ENCODE results near the gene SLC49A3. TPM values are rescaled to one million over a fixed set of nuclear protein-coding genes. Genes with fewer than 3 reads are reported as not detected.
A peak's percentile ranks its signal among the peaks of the same experiment; 100 is the strongest.

Gene SLC49A3
- total and polyA plus RNA-seq, 2 of the 8 experiments (the other 6 are each of a cell fraction or from before 2014, with no cell fraction given), result 5.0 to 8.8 TPM

DNA sequence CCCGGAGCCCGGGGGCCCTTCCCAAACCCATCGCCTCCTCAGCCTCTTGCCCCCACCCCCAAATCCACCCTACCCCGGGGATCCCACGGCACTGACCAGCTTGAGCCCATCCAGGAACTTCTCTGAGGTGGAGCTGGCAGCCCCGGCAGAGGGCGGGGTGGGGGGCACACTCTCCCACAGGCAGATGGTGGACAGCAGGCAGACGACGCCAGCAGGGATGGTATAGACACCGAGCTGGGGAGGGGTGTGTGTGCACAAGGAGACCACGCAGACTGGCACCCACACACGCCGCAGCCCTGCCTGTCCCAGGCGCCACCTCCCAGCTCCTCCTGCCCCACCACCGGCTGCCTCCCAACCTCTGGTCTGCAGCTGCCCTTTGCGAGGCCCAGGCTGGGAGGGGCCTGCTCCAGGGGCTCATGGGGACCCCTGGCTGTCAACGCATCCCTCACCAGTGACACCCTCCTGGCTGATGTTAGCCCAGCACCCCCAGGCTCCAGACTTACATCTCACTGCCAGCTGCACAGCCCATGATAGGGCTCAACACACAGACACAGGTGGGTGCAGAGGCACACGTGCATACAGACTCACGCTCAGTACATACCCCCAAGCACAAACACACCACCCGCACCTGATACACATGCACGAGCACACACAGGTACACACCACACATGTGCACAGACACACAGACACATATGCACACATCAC lies 4.2 kb downstream of the SLC49A3 start:
- Histone ChIP-seq H2BK12ac (ENCODE audit: low read depth, low read length) (0 out of 2 replicates have a peak overlapping the region, but pooled peaks have one; percentile 50), H3K4me3 (ENCODE audit: extremely low read depth in 1 of 4, insufficient read depth in 2 of 4, low read depth in 3 of 4, low read length in 4 of 4) (no peak overlapping the region), H4K8ac (ENCODE audit: extremely low read depth, insufficient read depth, low read length) (no peak overlapping the region), H3K23ac (ENCODE audit: insufficient read length) (no peak overlapping the region), H3K18ac (ENCODE audit: extremely low read depth, low read length) (no peak overlapping the region; the same call in 1 of the 2 replicates), H2BK5ac (ENCODE audit: low read depth, low read length) (0 out of 2 replicates have a peak overlapping the region, but pooled peaks have one; percentile 35), H2BK15ac (ENCODE audit: low read length) (no peak overlapping the region), H2AFZ (ENCODE audit: low read length) (no peak overlapping the region), H3K27ac (ENCODE audit: low read depth, low read length) (no peak overlapping the region), H4K5ac (ENCODE audit: insufficient read length, low read depth, low read length) (no peak overlapping the region), H4K91ac (replicated peaks; ENCODE audit: insufficient read length, low read length) (no peak overlapping the region), H3K9me3 (ENCODE audit: insufficient read depth in 2 of 2, low read depth in 1 of 2, low read length in 1 of 2) (no peaks in the 10 kb centered on the region), H2BK120ac (replicated peaks; ENCODE audit: low read depth, low read length) (no peak overlapping the region), H3K9ac (replicated peaks in 1 of 4; ENCODE audit: extremely low read depth in 1 of 4, low read depth in 3 of 4, low read length in 3 of 4) (no peak overlapping the region), H3K79me2 (ENCODE audit: control insufficient read depth in 1 of 2, insufficient read depth in 2 of 2, low read length in 2 of 2) (no peaks in the 10 kb centered on the region), H3K56ac (replicated peaks; ENCODE audit: insufficient read length, low read depth, low read length) (no peak overlapping the region), H2BK20ac (ENCODE audit: low read length) (no peak overlapping the region), H3K14ac (ENCODE audit: insufficient read length) (no peak overlapping the region), H3K79me1 (ENCODE audit: low read depth, low read length) (no peaks in the 10 kb centered on the region), H3K36me3 (ENCODE audit: control insufficient read depth in 2 of 4, insufficient read depth in 4 of 4, low read length in 3 of 4) (no peaks in the 10 kb centered on the region), H2AK5ac (ENCODE audit: low read depth, low read length) (peak overlapping the region; percentile 77; the same call in 1 of the 2 replicates), H4K20me1 (replicated peaks in 1 of 2; ENCODE audit: control insufficient read depth in 1 of 2, insufficient read depth in 2 of 2, low read length in 2 of 2) (peaks cover 0 to 10% of the 10 kb centered on the region in 2 experiments), H3K23me2 (ENCODE audit: low read depth, low read length) (peaks cover 6% of the 10 kb centered on the region; the same call in 1 of the 2 replicates), H3K27me3 (replicated peaks in 1 of 4; ENCODE audit: control insufficient read depth in 3 of 4, extremely low read depth in 1 of 4, insufficient read depth in 3 of 4, low read length in 3 of 4) (no peaks in the 10 kb centered on the region), H3K4me1 (replicated peaks in 1 of 4; ENCODE audit: control insufficient read depth in 3 of 4, insufficient read depth in 4 of 4, low read length in 3 of 4) (peaks cover 0 to 32% (median 19%) of the 10 kb centered on the region in 4 experiments; a peak in 6 of 7 replicates), H3K4me2 (ENCODE audit: insufficient read depth in 1 of 2, low read depth in 2 of 2, low read length in 2 of 2) (no peak overlapping the region), H3K4ac (replicated peaks; ENCODE audit: insufficient read length, low read depth, low read length) (no peak overlapping the region)
- POLR2A ChIA-PET (ENCODE audit: partially characterized antibody), result interaction anchor here (0.8 to 6.3 kb wide), 10 partner anchors 9 to 83 kb away, joined by 3 to 34 read pairs (median 4); partner anchors contain the start of genes ATP5ME and MYL5
- WGBS, 2 experiments (ENCODE audit: extremely low coverage in 1 of 2, insufficient coverage in 1 of 2, insufficient read length in 1 of 2, insufficient replicate concordance in 2 of 2, low coverage in 1 of 2, low lambda C conversion rate in 2 of 2, missing lambda C conversion rate in 1 of 2), result 92% methylated on average over 20 of the region's 21 CpGs; no CpG with 5 or more reads in 1 of the 2 experiments
- FAIRE-seq (no peak), DNase-seq (ENCODE audit: low read depth in 1 of 2, low spot score in 2 of 2) (no peak)
- CTCF ChIA-PET (ENCODE audit: partially characterized antibody), result interaction anchor here (0.6 to 5.7 kb wide), 26 partner anchors 7 to 295 kb away, joined by 3 to 65 read pairs (median 4); partner anchors contain the start of genes ATP5ME and MYL5
- TF ChIP-seq RFX5 (IDR thresholded peaks at IDR 0.05; ENCODE audit: borderline replicate concordance, low read depth, low read length) (no peak), POU5F1 (IDR thresholded peaks at IDR 0.05; ENCODE audit: low read depth, low read length) (no peak), SAP30 (IDR thresholded peaks at IDR 0.05; ENCODE audit: insufficient read depth, insufficient replicate concordance, low read length) (no peak), ATF2 (IDR thresholded peaks at IDR 0.05; ENCODE audit: low read length) (no peak), SP2 (IDR thresholded peaks at IDR 0.05; ENCODE audit: low read length) (no peak), TCF12 (IDR thresholded peaks at IDR 0.05; ENCODE audit: low read depth, low read length) (no peak), BRCA1 (IDR thresholded peaks at IDR 0.05; ENCODE audit: low read depth, low read length) (no peak), SP4 (IDR thresholded peaks at IDR 0.05; ENCODE audit: low read length) (no peak), RAD21 (IDR thresholded peaks at IDR 0.05 in 1 of 2, conservative IDR thresholded peaks at IDR 0.05 in 1 of 2; ENCODE audit: low read depth in 2 of 2, low read length in 2 of 2) (no peak), KDM1A (IDR thresholded peaks at IDR 0.05; ENCODE audit: borderline replicate concordance, low read length) (no peak)

Data from H1 (cell line).